Naive thymus-derived CD4-positive, alpha-beta T cell (primary cell): ENCODE data around the gene TSC22D1. TPM values are rescaled to one million over a fixed set of nuclear protein-coding genes. Genes with fewer than 3 reads are reported as not detected.

Experiments
- ATAC-seq: fragments of 150-1000 bp; cut with Tn5 transposase; 2 replicates; pipeline ENCODE4 v1.10.0; 2021; ENCODE audit warnings: mild to moderate bottlenecking, moderate library complexity
- CTCF ChIA-PET: fragments of 350-600 bp; sonication (Branson Sonifier 250); formaldehyde crosslinking; loops from one replicate; lab custom pipeline; 2021; ENCODE audit warnings: antibody characterized with exemption; lab: Charles Lee
- POLR2A ChIA-PET: fragments of 350-600 bp; sonication (Branson Sonifier 250); formaldehyde crosslinking; loops from one replicate; lab custom pipeline; 2021; ENCODE audit warnings: antibody characterized with exemption, inconsistent platforms; lab: Charles Lee
- DNase-seq, 9 donors: peaks; one replicate each; pipeline versions ENCODE4 v3.0.0 to v3.0.0-alpha.2; 2020 to 2022; ENCODE audit warnings: mixed read lengths in 1 of 9
- H3K27ac ChIP-seq: one replicate; pipeline ENCODE4 v1.7.0; 2013; ENCODE audit warnings: mild to moderate bottlenecking, low read depth, low read length, moderate library complexity
- H3K27me3 ChIP-seq, 2 donors: one replicate each; pipeline ENCODE4 v1.7.0; 2013; ENCODE audit warnings: low read length in 2 of 2, mild to moderate bottlenecking in 2 of 2, moderate library complexity in 2 of 2; ENCODE audit not compliant: control insufficient read depth in 2 of 2, insufficient read depth in 2 of 2
- H3K36me3 ChIP-seq, 3 experiments: 1 replicate in 2 of 3; 2 replicates in 1 of 3; pipeline ENCODE4 v1.7.0; 2013; ENCODE audit warnings: low read length in 3 of 3, mild to moderate bottlenecking in 3 of 3, moderate library complexity in 1 of 3; ENCODE audit not compliant: insufficient read depth in 3 of 3, control insufficient read depth in 2 of 3
- H3K4me1 ChIP-seq, 2 donors: one replicate each; pipeline ENCODE4 v1.7.0; 2013; ENCODE audit warnings: low read length in 2 of 2, mild to moderate bottlenecking in 2 of 2, moderate library complexity in 1 of 2; ENCODE audit not compliant: control insufficient read depth in 2 of 2, insufficient read depth in 2 of 2
- H3K4me3 ChIP-seq: 2 replicates; pipeline ENCODE4 v1.7.0; 2013; ENCODE audit warnings: mild to moderate bottlenecking, low read length
- H3K9me3 ChIP-seq, 3 experiments: 1 replicate in 2 of 3; 2 replicates in 1 of 3; pipeline ENCODE4 v1.7.0; 2013; ENCODE audit warnings: low read length in 3 of 3; ENCODE audit not compliant: control insufficient read depth in 2 of 3
- H3K27ac Mint-ChIP-seq, 9 donors: one replicate each; pipeline ENCODE4 v1.8.0; 2020 to 2022; ENCODE audit warnings: mixed read lengths in 9 of 9, mild to moderate bottlenecking in 8 of 9, moderate library complexity in 5 of 9, inconsistent platforms in 2 of 9
- H3K27me3 Mint-ChIP-seq, 5 donors: one replicate each; pipeline ENCODE4 v1.8.0; 2021 to 2022; ENCODE audit warnings: mixed read lengths in 5 of 5, mild to moderate bottlenecking in 1 of 5
- H3K36me3 Mint-ChIP-seq, 5 donors: one replicate each; pipeline ENCODE4 v1.8.0; 2020 to 2022; ENCODE audit warnings: mixed read lengths in 5 of 5, mild to moderate bottlenecking in 3 of 5, inconsistent platforms in 1 of 5
- H3K4me1 Mint-ChIP-seq, 7 donors: one replicate each; pipeline ENCODE4 v1.8.0; 2020 to 2022; ENCODE audit warnings: mixed read lengths in 7 of 7, mild to moderate bottlenecking in 3 of 7, inconsistent platforms in 1 of 7
- H3K4me3 Mint-ChIP-seq, 10 donors: one replicate each; pipeline ENCODE4 v1.8.0; 2020 to 2022; ENCODE audit warnings: mild to moderate bottlenecking in 10 of 10, mixed read lengths in 10 of 10, moderate library complexity in 6 of 10, inconsistent platforms in 2 of 10
- H3K9me3 Mint-ChIP-seq, 11 donors: one replicate each; pipeline ENCODE4 v1.8.0; 2020 to 2022; ENCODE audit warnings: mixed read lengths in 11 of 11, mild to moderate bottlenecking in 4 of 11, inconsistent platforms in 1 of 11, moderate library complexity in 1 of 11
- intact Hi-C, 2 donors: fragments of 100-400 bp; cut with micrococcal nuclease; formaldehyde crosslinking; loops; one replicate each; pipeline ENCODE4 v1.15.1; 2023
- polyA plus RNA-seq, 2 donors: library from polyadenylated mRNA; unstranded; fragments of 300-500 nt; fragmentation: Illumina TruSeq; gene quantifications; one replicate each; pipeline ENCODE4 v1.2.3, GENCODE V29; 2021
- total RNA-seq, 6 experiments: library from RNA in 5 of 6; stranded (reverse) in 5 of 6; gene quantifications; 1 replicate in 5 of 6; 2 replicates in 1 of 6; pipeline ENCODE4 v1.2.3 and lab custom pipeline; 2021 to 2026

TSC22D1 gene
- total and polyA plus RNA-seq, 7 experiments from 2014 or later: 5.7 to 38.7 (median 29.5) TPM

- intact Hi-C loops: no loop called here
- ChIA-PET POLR2A (no interaction called here), CTCF (no interaction called here)
- Mint-ChIP-seq H3K27me3 (no peaks in the 10 kb centered on the region), H3K27ac (no peak overlapping the region), H3K36me3 (peaks cover 0 to 41% (median 10%) of the 10 kb centered on the region in 5 donors), H3K4me1 (peaks cover 0 to 1% (median 0%) of the 10 kb centered on the region in 7 donors), H3K9me3 (peaks cover 0 to 4% (median 0%) of the 10 kb centered on the region in 11 donors), H3K4me3 (no peak overlapping the region)
- Histone ChIP-seq H3K4me1 (no peaks in the 10 kb centered on the region), H3K27ac (no peak overlapping the region), H3K36me3 (no peaks in the 10 kb centered on the region), H3K4me3 (no peak overlapping the region), H3K27me3 (no peaks in the 10 kb centered on the region), H3K9me3 (no peaks in the 10 kb centered on the region)
- DNase-seq: no peak
- no peak for ATAC-seq
Observed at GRCh38 chr13:44508562-44509077, 67.5 kb downstream of the TSC22D1 start.

GRCh38 chr13:44507639-44508038, 68.5 kb downstream of the TSC22D1 start:
- no peaks in the 10 kb centered on the region for H3K27me3 Mint-ChIP-seq
- H3K36me3 Mint-ChIP-seq: peaks cover 0 to 37% (median 3%) of the 10 kb centered on the region in 5 donors
- no peaks in the 10 kb centered on the region for H3K9me3 Mint-ChIP-seq
- H3K27me3 ChIP-seq: no peaks in the 10 kb centered on the region
- H3K4me1 Mint-ChIP-seq: peaks cover 0 to 1% (median 0%) of the 10 kb centered on the region in 7 donors
- POLR2A ChIA-PET: no interaction called here
- H3K4me1 ChIP-seq: no peaks in the 10 kb centered on the region
- no peak overlapping the region for H3K4me3 ChIP-seq
- H3K27ac ChIP-seq: no peak overlapping the region
- DNase-seq: no peak
- H3K36me3 ChIP-seq: no peaks in the 10 kb centered on the region
- no peak for ATAC-seq
- H3K9me3 ChIP-seq: no peaks in the 10 kb centered on the region
- CTCF ChIA-PET: no interaction called here
- H3K4me3 Mint-ChIP-seq: no peak overlapping the region
- intact Hi-C loops: no loop called here
- H3K27ac Mint-ChIP-seq: no peak overlapping the region

GRCh38 chr13:44506719-44507118, 69.4 kb downstream of the TSC22D1 start:
- H3K4me1 Mint-ChIP-seq: peaks cover 0 to 1% (median 0%) of the 10 kb centered on the region in 7 donors
- no peaks in the 10 kb centered on the region for H3K27me3 Mint-ChIP-seq
- H3K36me3 Mint-ChIP-seq: peaks cover 0 to 36% (median 3%) of the 10 kb centered on the region in 5 donors
- no peak overlapping the region for H3K4me3 ChIP-seq
- no peaks in the 10 kb centered on the region for H3K9me3 Mint-ChIP-seq
- no peak overlapping the region for H3K27ac Mint-ChIP-seq
- no peaks in the 10 kb centered on the region for H3K36me3 ChIP-seq
- DNase-seq (no peak), ATAC-seq (no peak)
- intact Hi-C loops: no loop called here
- ChIA-PET CTCF (no interaction called here), POLR2A (no interaction called here)
- no peak overlapping the region for H3K4me3 Mint-ChIP-seq
- H3K9me3 ChIP-seq: no peaks in the 10 kb centered on the region
- no peaks in the 10 kb centered on the region for H3K4me1 ChIP-seq
- H3K27ac ChIP-seq: no peak overlapping the region
- no peaks in the 10 kb centered on the region for H3K27me3 ChIP-seq

- Histone ChIP-seq H3K9me3 (no peaks in the 10 kb centered on the region), H3K27ac (no peak overlapping the region), H3K4me1 (no peaks in the 10 kb centered on the region), H3K27me3 (no peaks in the 10 kb centered on the region), H3K4me3 (no peak overlapping the region), H3K36me3 (no peaks in the 10 kb centered on the region)
- POLR2A ChIA-PET: no interaction called here
- H3K27ac Mint-ChIP-seq: no peak overlapping the region
- H3K36me3 Mint-ChIP-seq: peaks cover 0 to 33% (median 3%) of the 10 kb centered on the region in 5 donors
- no peaks in the 10 kb centered on the region for H3K9me3 Mint-ChIP-seq
- ATAC-seq (no peak), DNase-seq (no peak)
- H3K4me1 Mint-ChIP-seq: peaks cover 0 to 1% (median 0%) of the 10 kb centered on the region in 7 donors
- H3K4me3 Mint-ChIP-seq: no peak overlapping the region
- no peaks in the 10 kb centered on the region for H3K27me3 Mint-ChIP-seq
- CTCF ChIA-PET: interaction anchor here (0.7 kb wide), 1 partner anchor 1535 kb away, joined by 3 read pairs; no protein-coding TSS in a partner anchor
- intact Hi-C loops: no loop called here
Observed at GRCh38 chr13:44506251-44506650, 69.9 kb downstream of the TSC22D1 start.

DNA sequence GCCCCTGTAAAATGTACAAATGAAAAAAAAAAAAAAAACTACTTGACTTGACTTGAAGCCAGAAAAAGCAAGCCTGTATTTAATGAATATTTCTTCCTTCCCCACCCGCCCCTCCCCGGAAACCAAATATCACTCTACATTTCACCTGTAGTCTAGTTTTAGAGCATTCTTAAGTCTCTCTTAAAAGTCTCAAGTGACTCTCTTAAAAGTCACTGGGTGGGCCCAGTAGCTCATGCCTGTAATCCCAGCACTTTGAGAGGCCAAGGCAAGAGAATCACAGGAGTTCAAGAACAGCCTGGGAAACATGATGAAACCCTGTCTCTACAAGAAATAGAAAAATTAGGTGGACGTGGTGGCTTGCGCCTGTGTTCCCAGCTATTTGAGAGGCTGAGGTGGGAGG, 72.0 kb downstream of the TSC22D1 start:
- no peaks in the 10 kb centered on the region for H3K27me3 ChIP-seq
- Mint-ChIP-seq H3K36me3 (peaks cover 0 to 33% (median 3%) of the 10 kb centered on the region in 5 donors), H3K4me1 (peaks cover 0 to 1% (median 0%) of the 10 kb centered on the region in 7 donors), H3K9me3 (no peaks in the 10 kb centered on the region), H3K27me3 (no peaks in the 10 kb centered on the region), H3K27ac (no peak overlapping the region), H3K4me3 (no peak overlapping the region)
- H3K4me1 ChIP-seq: no peaks in the 10 kb centered on the region
- no peak overlapping the region for H3K27ac ChIP-seq
- ChIA-PET POLR2A (no interaction called here), CTCF (no interaction called here)
- ATAC-seq: no peak
- H3K36me3 ChIP-seq: no peaks in the 10 kb centered on the region
- intact Hi-C loops: no loop called here
- no peak for DNase-seq
- H3K9me3 ChIP-seq: no peaks in the 10 kb centered on the region
- H3K4me3 ChIP-seq: no peak overlapping the region

GRCh38 chr13:44498969-44499368, 77.2 kb downstream of the TSC22D1 start:
- Mint-ChIP-seq H3K27me3 (no peaks in the 10 kb centered on the region), H3K4me1 (peaks cover 0 to 5% (median 0%) of the 10 kb centered on the region in 7 donors), H3K4me3 (no peak overlapping the region), H3K36me3 (peaks cover 2 to 32% (median 15%) of the 10 kb centered on the region in 5 donors), H3K27ac (no peak overlapping the region), H3K9me3 (peaks cover 0 to 19% (median 6%) of the 10 kb centered on the region in 11 donors)
- no peak overlapping the region for H3K4me3 ChIP-seq
- H3K9me3 ChIP-seq: peaks cover 0 to 5% (median 0%) of the 10 kb centered on the region in 3 experiments
- no peak overlapping the region for H3K27ac ChIP-seq
- H3K36me3 ChIP-seq: no peaks in the 10 kb centered on the region
- ChIA-PET POLR2A (no interaction called here), CTCF (no interaction called here)
- intact Hi-C loops: no loop called here
- no peak for ATAC-seq
- DNase-seq: no peak
- no peaks in the 10 kb centered on the region for H3K27me3 ChIP-seq
- no peaks in the 10 kb centered on the region for H3K4me1 ChIP-seq

DNA sequence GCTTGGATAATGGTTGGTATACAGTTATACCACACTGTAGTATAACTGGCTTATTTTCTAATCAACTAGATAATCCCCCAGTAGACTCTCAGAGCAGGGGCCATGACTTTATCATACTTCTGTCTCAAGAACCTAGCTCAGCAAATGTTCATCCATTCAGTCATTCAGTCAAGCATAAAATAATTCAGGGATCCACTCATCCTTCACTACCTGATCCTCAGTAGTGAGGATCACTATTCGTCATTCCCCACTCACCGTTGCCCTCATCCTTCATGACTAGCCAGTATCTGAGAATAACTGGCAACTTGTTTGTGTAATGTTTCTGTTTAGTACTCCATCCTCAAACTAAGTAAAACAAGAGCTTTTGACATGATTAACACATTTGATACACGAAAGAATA, 77.6 kb downstream of the TSC22D1 start:
- no peaks in the 10 kb centered on the region for H3K4me1 ChIP-seq
- intact Hi-C loops: no loop called here
- H3K4me3 ChIP-seq: no peak overlapping the region
- DNase-seq: no peak
- no peak overlapping the region for H3K4me3 Mint-ChIP-seq
- H3K9me3 Mint-ChIP-seq: peaks cover 0 to 19% (median 6%) of the 10 kb centered on the region in 11 donors
- ChIA-PET CTCF (interaction anchor here (0.7 kb wide), 1 partner anchor 14 kb away, joined by 3 read pairs; no protein-coding TSS in a partner anchor), POLR2A (no interaction called here)
- no peak overlapping the region for H3K27ac Mint-ChIP-seq
- no peak overlapping the region for H3K27ac ChIP-seq
- no peaks in the 10 kb centered on the region for H3K27me3 Mint-ChIP-seq
- H3K4me1 Mint-ChIP-seq: peaks cover 0 to 5% (median 0%) of the 10 kb centered on the region in 7 donors
- no peaks in the 10 kb centered on the region for H3K36me3 ChIP-seq
- ATAC-seq: no peak
- H3K27me3 ChIP-seq: no peaks in the 10 kb centered on the region
- H3K36me3 Mint-ChIP-seq: peaks cover 2 to 32% (median 15%) of the 10 kb centered on the region in 5 donors
- peaks cover 0 to 5% (median 0%) of the 10 kb centered on the region in 3 experiments for H3K9me3 ChIP-seq
